Posterior vena cava (tissue), 2 donors: ENCODE data around the gene TNNC2. TPM values are rescaled to one million over a fixed set of nuclear protein-coding genes. Genes with fewer than 3 reads are reported as not detected.
"Not testable (repeated sequence)": the region's sequence is repeated elsewhere in the genome, so short reads cannot be mapped to it uniquely, and the experiment has no call there.

ENCODE experiments used
- DNase-seq: peaks from one replicate; pipeline ENCODE4 v3.0.0-alpha.2; 2020; ENCODE audit warnings: low spot score
- intact Hi-C, 2 donors: fragments of 100-400 bp; cut with DNase I; formaldehyde crosslinking; loops; one replicate each; pipeline versions ENCODE4 v1.14.1 to v1.14.2; 2022 to 2023
- total RNA-seq, 2 donors: library from RNA; stranded (reverse); fragmentation: NEBNext Ultra II Directional; extraction: Animal tissue kit (Norgen Biotek cat#: 25700); gene quantifications; one replicate each; pipeline ENCODE4 v1.2.1, GENCODE V29; 2021
- donor health status: DM: yes; HTN: yes; CAD: no.
- donor health status: DM: yes; HTN: yes; CAD: no.

TNNC2 gene
- total RNA-seq, 2 donors from 2014 or later = 0.48 to 0.60 TPM

DNA sequence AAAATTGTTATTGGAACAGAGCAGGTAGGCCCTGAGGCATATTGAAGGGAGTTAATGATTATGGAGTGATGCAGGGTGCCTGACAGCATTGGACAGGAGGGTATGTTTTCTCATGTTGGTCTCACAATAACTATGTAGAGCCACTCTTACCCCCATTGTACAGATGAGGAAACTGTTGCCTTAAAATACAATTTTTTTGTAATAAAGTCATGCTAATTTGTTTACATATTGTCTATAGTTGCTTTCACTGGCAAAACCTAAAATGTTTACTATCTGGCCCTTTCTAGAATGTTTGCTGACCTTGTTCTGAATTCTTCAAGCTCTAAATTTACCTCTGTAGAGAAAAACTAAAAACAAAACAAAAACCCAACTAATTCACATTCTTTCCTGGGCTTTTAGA, 24.4 kb upstream of the TNNC2 start:
- intact Hi-C loops = no loop called here
- no peak for DNase-seq

DNA sequence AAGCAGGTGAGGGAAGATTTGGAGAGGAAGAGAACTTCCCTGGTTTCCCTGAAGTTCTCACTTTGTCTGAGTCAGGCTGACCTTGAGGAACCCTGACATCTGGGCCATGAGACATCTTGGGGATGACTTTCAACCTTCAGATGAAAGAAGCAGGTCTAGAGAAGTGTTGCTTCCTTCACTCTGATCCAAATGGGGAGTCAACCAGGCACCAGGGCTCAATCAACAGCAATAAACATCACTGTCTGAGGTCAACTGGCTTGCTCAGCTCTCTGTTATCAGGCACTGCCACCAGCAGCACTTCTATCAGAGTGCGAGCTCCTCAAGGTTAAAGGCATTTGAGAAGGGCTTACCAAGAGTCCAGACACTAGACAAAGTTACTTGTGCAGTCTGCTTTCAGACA, 23.8 kb upstream of the TNNC2 start:
- no peak for DNase-seq
- intact Hi-C loops = no loop called here

- intact Hi-C loops = no loop called here
- no peak for DNase-seq
Measured at GRCh38 chr20:45850238-45850637, 23.1 kb upstream of the TNNC2 start.

DNA sequence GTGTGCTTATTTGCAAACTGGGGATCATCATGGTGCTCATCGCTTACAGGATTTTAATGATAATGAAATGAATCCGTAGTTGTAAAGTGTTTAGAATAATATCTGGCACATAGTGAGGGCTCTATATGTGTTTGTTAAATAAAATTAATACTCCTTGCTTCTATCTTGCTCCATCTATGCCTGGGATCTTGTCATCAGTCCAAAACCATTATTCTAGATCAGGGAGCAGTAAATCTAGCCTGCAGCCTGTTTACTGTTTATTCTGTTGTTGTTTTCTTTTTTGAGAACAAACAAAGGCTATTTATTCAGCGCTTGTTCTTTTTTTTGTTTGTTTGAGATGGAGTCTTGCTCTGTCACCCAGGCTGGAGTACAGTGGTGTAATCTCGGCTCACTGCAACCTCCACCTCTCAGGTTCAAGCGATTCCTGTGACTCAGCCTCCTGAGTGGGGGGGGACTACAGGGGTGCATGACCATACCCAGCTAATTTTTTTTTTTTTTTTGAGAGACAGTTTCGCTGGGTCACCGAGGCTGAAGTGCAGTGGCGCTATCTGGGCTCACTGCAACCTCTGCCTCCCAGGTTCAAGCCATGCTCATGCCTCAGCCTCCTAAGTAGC, 22.0 kb upstream of the TNNC2 start:
- DNase-seq = no peak
- intact Hi-C loops = no loop called here

GRCh38 chr20:45848421-45848820, 21.3 kb upstream of the TNNC2 start:
- intact Hi-C loops = no loop called here

GRCh38 chr20:45845452-45845851, 18.3 kb upstream of the TNNC2 start:
- intact Hi-C loops = no loop called here
- no peak for DNase-seq

More at GRCh38 chr20:45848421-45848820, 21.3 kb upstream of the TNNC2 start:
- DNase-seq = no peak

- intact Hi-C loops = no loop called here
- DNase-seq = no peak
Measured at GRCh38 chr20:45843506-45843905, 16.4 kb upstream of the TNNC2 start.

- DNase-seq = no peak
- intact Hi-C loops = no loop called here
Measured at GRCh38 chr20:45842169-45842812, 15.2 kb upstream of the TNNC2 start.

GRCh38 chr20:45841407-45842129, 14.5 kb upstream of the TNNC2 start:
- intact Hi-C loops = no loop called here
- no peak for DNase-seq

DNA sequence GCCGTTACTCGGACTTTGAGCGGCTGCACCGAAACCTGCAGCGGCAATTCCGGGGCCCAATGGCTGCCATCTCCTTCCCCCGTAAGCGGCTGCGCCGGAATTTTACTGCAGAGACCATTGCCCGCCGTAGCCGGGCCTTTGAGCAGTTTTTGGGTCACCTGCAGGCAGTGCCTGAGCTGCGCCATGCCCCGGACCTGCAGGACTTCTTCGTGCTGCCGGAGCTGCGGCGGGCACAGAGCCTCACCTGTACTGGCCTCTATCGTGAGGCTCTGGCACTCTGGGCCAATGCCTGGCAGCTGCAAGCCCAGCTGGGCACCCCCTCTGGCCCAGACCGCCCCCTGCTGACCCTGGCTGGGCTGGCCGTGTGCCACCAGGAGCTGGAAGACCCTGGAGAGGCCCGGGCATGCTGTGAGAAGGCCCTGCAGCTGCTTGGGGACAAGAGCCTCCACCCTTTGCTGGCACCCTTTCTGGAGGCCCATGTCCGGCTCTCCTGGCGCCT, 13.6 kb upstream of the TNNC2 start:
- intact Hi-C loops = no loop called here
- peak; percentile 81 for DNase-seq

- intact Hi-C loops = no loop called here
- no peak for DNase-seq
Measured at GRCh38 chr20:45836841-45837240, 9.7 kb upstream of the TNNC2 start.

DNA sequence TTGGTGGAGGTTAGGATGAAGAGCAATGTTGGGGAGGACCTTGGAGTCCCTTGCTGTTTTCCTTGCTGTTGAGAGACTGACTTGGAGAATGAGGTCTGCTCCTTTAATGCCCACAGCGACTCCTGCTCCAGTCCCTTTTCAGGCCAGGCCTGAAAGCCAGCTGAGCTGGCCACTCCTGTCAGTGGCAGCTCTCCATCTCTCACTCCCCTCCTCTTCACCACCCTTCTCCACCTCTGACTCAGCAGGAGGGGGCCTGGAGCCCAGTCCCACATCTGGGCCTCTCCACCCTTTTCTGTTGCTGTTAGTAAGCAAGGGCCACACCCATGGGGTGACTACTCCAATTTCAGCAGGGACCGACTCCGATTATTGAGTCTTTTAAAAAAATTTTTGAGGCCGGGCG, 8.7 kb upstream of the TNNC2 start:
- peak; percentile 93 for DNase-seq
- intact Hi-C loops = no loop called here

DNA sequence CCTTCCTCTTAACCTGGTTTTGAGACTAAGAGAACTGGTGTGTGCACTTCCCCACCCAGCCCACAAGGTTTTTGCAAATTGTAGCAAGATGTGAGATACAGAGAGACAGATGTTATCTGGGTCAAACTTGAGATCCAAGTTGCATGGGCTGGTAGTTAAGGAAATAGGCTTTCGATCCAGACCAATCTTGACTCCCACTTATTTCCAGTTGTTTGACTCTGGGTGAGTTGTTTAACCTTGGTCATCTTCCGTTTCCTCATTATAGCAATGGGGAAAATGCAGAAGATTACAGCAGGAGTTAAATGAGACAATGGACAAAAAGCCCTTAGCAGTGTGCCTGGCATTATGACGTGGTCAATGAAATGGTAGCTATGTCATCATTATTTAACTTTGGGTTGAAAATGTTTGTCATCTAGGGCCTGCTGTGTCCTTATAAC, 8.2 kb upstream of the TNNC2 start:
- no peak for DNase-seq
- intact Hi-C loops = no loop called here

DNA sequence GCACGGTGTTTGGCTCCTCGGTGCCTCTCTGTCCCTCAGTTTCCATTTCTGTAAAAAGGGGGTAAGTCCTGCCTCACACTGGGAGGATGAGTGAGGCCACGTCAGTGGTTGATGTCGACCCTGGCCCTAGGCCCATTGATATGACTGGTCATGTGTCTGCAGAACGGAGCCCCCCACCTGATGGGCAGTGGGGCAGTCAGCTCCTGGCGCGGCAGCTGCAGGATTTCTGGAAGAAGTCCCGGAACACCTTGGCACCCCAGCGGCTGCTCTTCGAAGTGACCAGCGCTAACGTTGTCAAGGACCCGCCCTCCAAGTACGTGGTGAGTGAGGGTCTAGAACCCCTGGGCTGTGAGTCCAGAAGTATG, 7.7 kb upstream of the TNNC2 start:
- intact Hi-C loops = no loop called here
- DNase-seq = no peak

- intact Hi-C loops = no loop called here
- peak; percentile 90 for DNase-seq
Measured at GRCh38 chr20:45833883-45834796, 7.0 kb upstream of the TNNC2 start.

GRCh38 chr20:45833030-45833882, 6.1 kb upstream of the TNNC2 start, which contains the start of gene SNX21:
SNX21 (plus strand) TSS chr20:45833799; CDS start chr20:45833920, 121 bp downstream.
- intact Hi-C loops = no loop called here

GRCh38 chr20:45832619-45833018, 5.5 kb upstream of the TNNC2 start:
- no peak for DNase-seq

More at GRCh38 chr20:45833030-45833882, 6.1 kb upstream of the TNNC2 start, which contains the start of gene SNX21:
- DNase-seq = peak; percentile 96

DNA sequence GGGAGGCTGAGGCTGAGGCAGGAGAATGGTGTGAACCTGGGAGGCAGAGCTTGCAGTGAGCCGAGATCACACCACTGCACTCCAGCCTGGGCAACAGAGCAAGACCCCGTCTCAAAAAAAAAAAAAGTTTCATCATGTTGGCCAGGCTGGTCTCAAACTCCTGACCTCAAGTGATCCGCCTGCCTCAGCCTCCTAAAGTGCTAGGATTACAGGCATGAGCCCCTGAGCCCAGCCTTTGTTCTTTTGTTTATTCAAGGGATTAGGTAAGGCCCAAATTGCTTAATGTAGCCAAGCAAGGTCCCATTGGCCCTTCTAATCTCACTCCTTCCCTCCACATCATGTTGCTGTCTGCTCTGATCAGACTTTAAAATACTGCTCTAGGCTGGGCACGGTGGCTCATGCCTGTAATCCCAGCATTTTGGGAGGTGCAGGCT, 2.6 kb upstream of the TNNC2 start:
- DNase-seq = not testable (repeated sequence)
- intact Hi-C loops = loop anchor here in 1 of 2 donors (10.0 kb wide), 1 partner anchor 105 kb away; the partner anchor contains the start of gene PCIF1

More at GRCh38 chr20:45832619-45833018, 5.5 kb upstream of the TNNC2 start:
- intact Hi-C loops = loop anchor here in 1 of 2 donors (1.0 kb wide), 1 partner anchor 46 kb away; no protein-coding TSS in a partner anchor
